PC-3 (cell line): Measurements from ENCODE around the gene PCP4.

ENCODE experiments used
- CTCF ChIP-seq: fragments of 300-600 bp; sonication (generic); conservative IDR thresholded peaks from 2 replicates; pipeline ENCODE4 v1.5.1; 2017; ENCODE audit warnings: antibody characterized with exemption, low read depth, mild to moderate bottlenecking, low read length
- EZH2 ChIP-seq: fragments of 300-600 bp; sonication (generic); IDR thresholded peaks from one replicate; pipeline ENCODE4 v1.6.1; 2017; ENCODE audit warnings: antibody characterized with exemption, mild to moderate bottlenecking, low read length; ENCODE audit not compliant: unreplicated experiment

- no peak for TF ChIP-seq CTCF
- TF ChIP-seq EZH2, result no peak
Observed at GRCh38 chr21:39952265-39952664, 85.0 kb downstream of the PCP4 start.
